HG02981 (cell line): ENCODE data around the gene DLG4.

Source experiments
- ATAC-seq: cut with Tn5 transposase; IDR thresholded peaks from one replicate; pipeline ENCODE4 v1.9.1; 2021; ENCODE audit warnings: mild to moderate bottlenecking, moderate library complexity; ENCODE audit not compliant: unreplicated experiment

The DLG4 gene

DNA sequence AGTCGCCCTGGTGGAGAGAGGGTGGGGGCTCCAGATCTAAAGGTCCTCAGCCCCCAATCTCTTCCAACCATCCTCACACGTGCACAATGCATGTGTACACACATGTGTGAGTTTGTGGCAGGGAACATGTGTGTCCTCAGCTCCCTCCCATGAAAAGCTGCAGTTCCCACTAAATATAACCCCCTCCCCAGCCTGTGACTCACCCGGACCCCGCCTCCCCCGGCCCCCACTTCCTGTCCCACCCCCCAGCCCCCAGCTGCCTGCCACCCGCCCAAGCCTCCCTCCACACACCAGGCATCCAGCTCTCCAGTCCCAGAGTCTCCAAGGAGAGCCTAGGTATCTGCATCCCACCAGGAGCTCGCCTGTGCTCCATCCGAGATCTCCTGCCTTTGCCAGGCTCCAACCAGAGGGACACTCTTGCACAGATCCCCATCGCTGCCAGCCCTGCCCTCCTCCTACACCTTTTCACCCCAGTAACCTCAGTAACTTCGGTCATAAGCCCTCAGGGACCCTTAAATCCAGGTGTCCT lies 3.9 kb downstream of the DLG4 start:
- ATAC-seq: no peak

DNA sequence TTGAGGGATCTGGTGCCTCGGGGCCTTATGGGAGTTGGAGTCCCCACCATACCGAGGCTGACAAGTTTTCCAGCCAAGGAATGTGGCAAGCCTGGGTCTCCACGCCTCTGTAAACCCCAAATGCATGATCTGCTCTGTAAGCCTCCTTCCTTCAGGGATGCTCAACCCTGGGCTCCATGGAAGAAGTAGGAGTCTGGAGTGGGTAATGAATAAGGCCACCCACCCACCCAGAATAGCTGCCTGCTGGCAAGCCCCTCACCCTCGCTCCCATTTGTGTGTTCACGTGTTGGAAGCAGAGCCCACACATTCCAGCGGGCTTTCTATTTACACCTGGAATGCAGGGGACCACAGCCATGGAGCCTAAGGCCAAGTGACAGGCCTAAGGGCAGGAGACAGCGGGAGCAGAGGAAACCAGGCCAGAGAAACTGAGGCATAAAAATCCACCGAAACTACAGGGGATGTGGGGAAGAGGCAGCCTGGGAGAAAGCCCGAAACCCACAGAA lies 4.4 kb downstream of the DLG4 start:
- ATAC-seq: no peak

- ATAC-seq: peak; percentile 70
Observed at GRCh38 chr17:7214300-7215135, 5.1 kb downstream of the DLG4 start.

- no peak for ATAC-seq
Observed at GRCh38 chr17:7213895-7214299, 5.7 kb downstream of the DLG4 start.

- ATAC-seq: no peak
Observed at GRCh38 chr17:7211491-7212273, 8.0 kb downstream of the DLG4 start.

GRCh38 chr17:7208754-7209460 lies 10.7 kb downstream of the DLG4 start:
- no peak for ATAC-seq

GRCh38 chr17:7208027-7208571 lies 11.5 kb downstream of the DLG4 start:
- ATAC-seq: no peak

DNA sequence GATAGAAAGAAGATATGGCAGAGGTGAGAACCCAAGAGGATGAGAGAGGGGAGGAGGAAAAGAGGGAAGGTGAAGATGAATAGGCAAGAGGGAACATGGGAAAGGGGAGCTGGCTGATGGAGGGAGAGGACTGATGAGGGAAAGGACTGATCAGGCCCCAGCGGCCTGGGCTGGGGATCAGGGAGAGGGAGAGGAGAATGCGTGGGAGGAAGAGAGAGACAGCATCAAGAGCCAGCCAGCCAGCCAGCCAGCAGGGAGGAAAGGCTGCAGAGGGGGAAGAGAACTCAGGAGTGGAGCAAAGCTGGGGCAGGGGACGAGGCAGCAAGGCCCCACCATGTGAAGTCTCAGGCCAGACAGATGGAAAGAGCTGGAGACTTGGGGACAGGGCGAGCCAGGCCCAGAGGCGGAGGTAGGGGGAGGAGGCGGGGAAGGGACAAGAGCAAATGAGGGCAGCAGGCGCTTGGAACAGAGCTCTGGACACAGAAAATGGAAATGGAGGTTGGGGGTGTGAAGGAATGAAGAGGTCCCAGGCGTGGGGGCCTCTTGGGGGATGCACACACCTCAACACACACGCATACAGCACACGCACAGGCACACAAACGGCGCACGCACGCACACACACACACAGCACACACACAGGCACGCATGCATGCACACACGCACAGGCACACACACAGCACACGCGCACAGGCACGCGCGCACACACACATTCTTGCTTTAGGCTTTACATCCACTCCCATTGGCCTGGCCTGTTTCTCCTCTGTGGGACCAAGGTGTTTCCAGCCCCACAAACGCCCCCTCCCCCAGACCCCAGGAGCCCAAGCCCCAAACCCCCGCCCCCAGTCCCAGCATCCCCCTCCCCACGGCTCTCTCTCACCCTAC lies 12.3 kb downstream of the DLG4 start:
- ATAC-seq: no peak

- ATAC-seq: no peak
Observed at GRCh38 chr17:7205561-7205960, 14.1 kb downstream of the DLG4 start.

GRCh38 chr17:7204828-7205461 lies 14.7 kb downstream of the DLG4 start:
- peak; percentile 86 for ATAC-seq

DNA sequence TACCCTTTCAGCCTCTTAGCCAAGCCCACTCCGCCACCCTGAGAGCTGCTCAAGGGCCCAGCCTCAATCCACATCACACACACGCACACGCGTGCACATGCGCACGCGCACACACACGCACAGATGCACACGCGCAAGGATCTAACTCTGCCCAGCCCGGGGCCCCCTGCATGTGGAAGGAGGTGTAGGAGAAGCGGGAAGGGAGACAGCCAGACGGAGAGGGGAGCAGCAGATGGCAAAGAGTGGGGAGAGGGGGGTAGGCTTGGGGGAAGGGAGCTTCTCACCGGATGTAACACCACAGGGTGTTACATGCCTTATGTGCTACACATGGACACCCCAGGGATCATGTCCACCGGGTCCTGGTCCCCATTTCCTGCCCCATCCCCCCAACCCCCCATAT lies 15.3 kb downstream of the DLG4 start:
- ATAC-seq: no peak

DNA sequence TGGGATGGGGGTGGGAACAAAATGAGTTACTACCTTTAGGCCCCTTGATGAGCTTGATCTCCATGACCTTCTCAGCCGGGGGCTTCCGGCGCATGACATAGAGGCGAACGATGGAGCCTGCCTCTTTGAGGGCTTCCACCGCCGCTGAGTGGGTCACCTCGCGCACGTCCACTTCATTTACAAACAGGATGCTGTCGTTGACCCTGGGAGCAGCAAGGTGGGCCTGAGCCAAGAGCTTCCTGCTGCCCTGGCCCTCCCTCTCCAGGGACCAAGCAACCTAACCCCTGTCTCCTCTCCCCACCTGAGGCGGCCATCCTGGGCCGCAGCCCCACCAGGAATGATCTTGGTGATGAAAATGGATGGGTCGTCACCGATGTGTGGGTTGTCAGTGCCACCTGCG lies 16.2 kb downstream of the DLG4 start:
- ATAC-seq: no peak

- ATAC-seq: no peak
Observed at GRCh38 chr17:7196651-7197401, 22.8 kb downstream of the DLG4 start.

DNA sequence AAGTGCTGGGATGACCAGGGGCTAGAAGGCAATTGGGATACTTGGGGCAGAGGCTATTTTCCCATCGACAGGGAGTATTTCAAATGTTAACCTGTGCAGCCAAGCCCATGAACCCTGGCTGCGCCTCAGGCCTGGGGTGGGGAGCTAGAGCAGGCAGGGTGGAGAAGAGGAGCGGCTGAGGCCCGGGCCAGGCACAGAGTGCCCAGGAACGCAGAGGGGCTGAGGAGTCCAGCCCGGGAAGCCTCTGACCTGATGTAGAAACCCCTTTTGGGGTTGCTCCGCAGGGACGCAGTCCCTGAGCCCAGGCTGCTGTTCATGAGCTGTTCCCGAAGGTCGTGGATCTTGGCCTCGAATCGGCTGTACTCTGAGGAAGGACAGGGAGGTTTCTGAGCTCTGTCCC lies 23.7 kb downstream of the DLG4 start:
- no peak for ATAC-seq

- no peak for ATAC-seq
Observed at GRCh38 chr17:7192271-7192937, 27.2 kb downstream of the DLG4 start.

DNA sequence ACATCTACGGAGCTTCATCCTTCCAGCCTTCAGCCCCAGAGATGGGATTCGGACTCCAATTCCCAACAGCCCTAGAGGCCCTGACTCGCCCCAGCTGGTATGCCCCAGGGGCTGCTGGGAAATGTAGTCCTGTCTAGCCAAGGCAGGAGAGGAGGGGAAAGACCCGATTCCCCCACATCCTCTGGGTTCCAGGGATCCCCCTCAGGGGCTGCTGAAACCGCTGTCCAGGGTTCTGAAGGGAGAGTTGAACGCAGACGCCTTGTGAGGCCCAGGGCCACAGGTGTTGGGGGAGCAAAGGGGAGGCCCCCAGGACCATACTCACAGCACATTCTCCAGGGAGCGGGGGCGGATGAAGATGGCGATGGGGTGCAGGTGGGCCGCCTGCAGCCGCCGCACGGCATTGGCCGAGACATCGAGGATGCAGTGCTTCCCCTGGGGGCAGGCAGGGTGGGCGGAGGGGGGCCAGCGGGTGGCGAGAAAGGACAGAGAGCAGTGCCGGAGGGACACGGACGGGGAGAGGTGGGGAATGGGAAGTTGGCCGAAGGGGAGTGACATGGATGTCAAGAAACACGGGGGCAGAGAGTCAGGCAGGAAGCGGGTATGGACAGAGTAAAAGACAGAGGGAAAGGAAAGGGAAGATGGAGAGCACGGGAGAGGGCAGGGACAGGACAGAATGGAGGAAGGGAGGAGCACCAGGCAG lies 27.9 kb downstream of the DLG4 start:
- no peak for ATAC-seq

GRCh38 chr17:7191069-7191468 lies 28.6 kb downstream of the DLG4 start:
- ATAC-seq: no peak
